Sciatic nerve (tissue), 1 donor: ENCODE results near the gene CEL. TPM values are rescaled to one million over a fixed set of nuclear protein-coding genes. Genes with fewer than 3 reads are reported as not detected.

Source experiments
- microRNA-seq: library from miRNA; unstranded; fragments of <30 nt; microRNA quantifications from one replicate; pipeline ENCODE4 v1.2.0, GENCODE V29; 2020
- total RNA-seq: library from RNA; stranded (reverse); fragmentation: NEBNext Ultra II Directional; extraction: Animal tissue kit (Norgen Biotek cat#: 25700); gene quantifications from one replicate; pipeline ENCODE4 v1.2.1, GENCODE V29; 2021
- donor health status: DM: no; HTN: no; CAD: no.

The CEL gene
- total RNA-seq, 1 donor from 2014 or later = 2.7 TPM

Small RNA genes lying within 50 kb of the gene (microRNA-seq; reads per million reads assigned to microRNA genes)
- not detected for gene MIR6877

Other genes starting within 250 kb of the CEL start
- gene AK8, start 183.7 kb upstream of the CEL start, total RNA-seq = 1.6 TPM
- gene SPACA9, start 183.1 kb upstream of the CEL start, total RNA-seq = 9.3 TPM
- 71.5 TPM for gene TSC1, start 117.4 kb upstream of the CEL start, total RNA-seq
- gene GFI1B, start 83.3 kb upstream of the CEL start, total RNA-seq = not detected
- gene GTF3C5, start 31.0 kb upstream of the CEL start, total RNA-seq = 45.2 TPM
- 59.7 TPM for gene RALGDS, start 59.3 kb downstream of the CEL start, total RNA-seq
- gene GBGT1, start 101.9 kb downstream of the CEL start, total RNA-seq = 23.2 TPM
- not detected for gene OBP2B, start 147.3 kb downstream of the CEL start, total RNA-seq
- gene ABO, start 213.2 kb downstream of the CEL start, total RNA-seq = 10.9 TPM